ENCODE measurements around the gene ERC2. TPM values are rescaled to one million over a fixed set of nuclear protein-coding genes. Genes with fewer than 3 reads are reported as not detected.

Gene ERC2
- polyA plus RNA-seq, 3 donors = not detected

GRCh38 chr3:55508335-55508734 is 959.9 kb downstream of the ERC2 start:
- Histone ChIP-seq H3K27me3 (ENCODE audit: control insufficient read depth in 2 of 2, insufficient read depth in 2 of 2, low read length in 2 of 2) (peaks cover 0 to 5% of the 10 kb centered on the region in 2 donors), H3K4me3 (replicated peaks in 1 of 3; ENCODE audit: low read depth in 2 of 3, low read length in 3 of 3) (no peak overlapping the region), H4K20me1 (ENCODE audit: insufficient read depth, low read length) (no peaks in the 10 kb centered on the region), H2AFZ (ENCODE audit: insufficient read depth, low read depth, low read length, poor library complexity, severe bottlenecking) (no peak overlapping the region), H3K9me3 (replicated peaks in 1 of 2; ENCODE audit: control insufficient read depth in 1 of 2, insufficient read depth in 1 of 2, low read length in 2 of 2) (no peaks in the 10 kb centered on the region), H3K79me2 (ENCODE audit: insufficient read depth, low read length) (no peaks in the 10 kb centered on the region), H3K4me2 (replicated peaks; ENCODE audit: extremely low read depth, low read length, poor library complexity, severe bottlenecking) (no peak overlapping the region), H3K27ac (ENCODE audit: low read depth in 1 of 2, low read length in 2 of 2) (no peak overlapping the region), H3K36me3 (replicated peaks in 1 of 2; ENCODE audit: control insufficient read depth in 1 of 2, insufficient read depth in 2 of 2, low read length in 2 of 2) (no peaks in the 10 kb centered on the region), H3K9ac (ENCODE audit: insufficient read depth, low read length, poor library complexity, severe bottlenecking) (no peak overlapping the region), H3K4me1 (ENCODE audit: control insufficient read depth in 1 of 2, insufficient read depth in 2 of 2, low read length in 2 of 2) (no peaks in the 10 kb centered on the region)
- no peak for DNase-seq
- Mint-ChIP-seq H3K4me3 (no peak overlapping the region), H3K9me3 (no peaks in the 10 kb centered on the region), H3K36me3 (no peaks in the 10 kb centered on the region), H3K27me3 (ENCODE audit: low read depth in 3 of 3) (peaks cover 1 to 18% (median 7%) of the 10 kb centered on the region in 3 donors), H3K4me1 (no peaks in the 10 kb centered on the region), H3K27ac (no peak overlapping the region)
- intact Hi-C loops (cut with micrococcal nuclease) = no loop called here
- no peak for TF ChIP-seq CTCF (IDR thresholded peaks at IDR 0.05)
- 100% methylated on average over 5 of the region's 8 CpGs for WGBS (ENCODE audit: insufficient coverage)

- Mint-ChIP-seq H3K27me3 (ENCODE audit: low read depth in 3 of 3) (peaks cover 1 to 16% (median 4%) of the 10 kb centered on the region in 3 donors), H3K36me3 (no peaks in the 10 kb centered on the region), H3K4me3 (no peak overlapping the region), H3K9me3 (no peaks in the 10 kb centered on the region), H3K27ac (peak overlapping the region in 1 of 7 donors; percentile 28), H3K4me1 (no peaks in the 10 kb centered on the region)
- Histone ChIP-seq H3K27ac (ENCODE audit: low read depth in 1 of 2, low read length in 2 of 2) (no peak overlapping the region), H3K4me1 (ENCODE audit: control insufficient read depth in 1 of 2, insufficient read depth in 2 of 2, low read length in 2 of 2) (no peaks in the 10 kb centered on the region), H3K4me3 (replicated peaks in 1 of 3; ENCODE audit: low read depth in 2 of 3, low read length in 3 of 3) (no peak overlapping the region), H3K9ac (ENCODE audit: insufficient read depth, low read length, poor library complexity, severe bottlenecking) (no peak overlapping the region), H3K9me3 (replicated peaks in 1 of 2; ENCODE audit: control insufficient read depth in 1 of 2, insufficient read depth in 1 of 2, low read length in 2 of 2) (no peaks in the 10 kb centered on the region), H3K4me2 (replicated peaks; ENCODE audit: extremely low read depth, low read length, poor library complexity, severe bottlenecking) (no peak overlapping the region), H4K20me1 (ENCODE audit: insufficient read depth, low read length) (no peaks in the 10 kb centered on the region), H2AFZ (ENCODE audit: insufficient read depth, low read depth, low read length, poor library complexity, severe bottlenecking) (no peak overlapping the region), H3K36me3 (replicated peaks in 1 of 2; ENCODE audit: control insufficient read depth in 1 of 2, insufficient read depth in 2 of 2, low read length in 2 of 2) (no peaks in the 10 kb centered on the region), H3K27me3 (ENCODE audit: control insufficient read depth in 2 of 2, insufficient read depth in 2 of 2, low read length in 2 of 2) (peaks cover 0 to 5% of the 10 kb centered on the region in 2 donors), H3K79me2 (ENCODE audit: insufficient read depth, low read length) (no peaks in the 10 kb centered on the region)
- WGBS (ENCODE audit: insufficient coverage) = no CpG with 5 or more reads among the region's 1 CpG
- no peak for TF ChIP-seq CTCF (IDR thresholded peaks at IDR 0.05)
- no peak for DNase-seq
- intact Hi-C loops (cut with micrococcal nuclease) = no loop called here
These were observed 960.5 kb downstream of the ERC2 start for GRCh38 chr3:55507808-55508207.

Measured in CD14-positive monocyte (primary cell).